Progenitor cell of endocrine pancreas (in vitro differentiated cells): ENCODE results near the gene STK32B. TPM values are rescaled to one million over a fixed set of nuclear protein-coding genes. Genes with fewer than 3 reads are reported as not detected.

ENCODE experiments used
- DNase-seq: peaks from one replicate; pipeline ENCODE4 v3.0.0; 2021; ENCODE audit warnings: low spot score; ENCODE audit not compliant: unreplicated experiment
- H3K27ac Mint-ChIP-seq: 2 replicates; pipeline ENCODE4 v1.8.0; 2021; ENCODE audit warnings: mild to moderate bottlenecking, moderate library complexity, mixed read lengths
- H3K27me3 Mint-ChIP-seq: 2 replicates; pipeline ENCODE4 v1.8.0; 2021; ENCODE audit warnings: mixed read lengths
- H3K36me3 Mint-ChIP-seq: 2 replicates; pipeline ENCODE4 v1.8.0; 2022; ENCODE audit warnings: mixed read lengths; ENCODE audit not compliant: insufficient read depth
- H3K4me1 Mint-ChIP-seq: 2 replicates; pipeline ENCODE4 v1.8.0; 2021; ENCODE audit warnings: low read depth, mixed read lengths
- H3K4me3 Mint-ChIP-seq: 2 replicates; pipeline ENCODE4 v1.8.0; 2021; ENCODE audit warnings: low read depth, mild to moderate bottlenecking, moderate library complexity, mixed read lengths
- H3K9me3 Mint-ChIP-seq: 2 replicates; pipeline ENCODE4 v1.8.0; 2021; ENCODE audit warnings: low read depth, mixed read lengths
- CTCF ChIP-seq: fragments of 200-600 bp; sonication (generic); IDR thresholded peaks from one replicate; pipeline ENCODE4 v1.5.0; 2021; ENCODE audit warnings: antibody characterized with exemption, mild to moderate bottlenecking; ENCODE audit not compliant: unreplicated experiment
- total RNA-seq: library from RNA; stranded (reverse); gene quantifications from 2 replicates; pipeline ENCODE4 v1.2.1, GENCODE V29; 2021

The STK32B gene
- total RNA-seq, 1 donor from 2014 or later: 0.36 TPM

- Mint-ChIP-seq H3K9me3 (peaks cover 15% of the 10 kb centered on the region), H3K4me1 (no peaks in the 10 kb centered on the region), H3K4me3 (no peak overlapping the region)
Observed at GRCh38 chr4:5416637-5417036, 365.4 kb downstream of the STK32B start.

GRCh38 chr4:5420266-5420665 is 369.0 kb downstream of the STK32B start:
- DNase-seq: no peak
- no peak for TF ChIP-seq CTCF
- Mint-ChIP-seq H3K27ac (no peak overlapping the region), H3K9me3 (peaks cover 15% of the 10 kb centered on the region), H3K27me3 (peaks cover 18% of the 10 kb centered on the region), H3K4me3 (no peak overlapping the region), H3K36me3 (peaks cover 1% of the 10 kb centered on the region), H3K4me1 (peaks cover 6% of the 10 kb centered on the region)

More at GRCh38 chr4:5416637-5417036, 365.4 kb downstream of the STK32B start:
- Mint-ChIP-seq H3K36me3 (peaks cover 1% of the 10 kb centered on the region), H3K27ac (no peak overlapping the region), H3K27me3 (peaks cover 18% of the 10 kb centered on the region)
- no peak for TF ChIP-seq CTCF
- DNase-seq: no peak

GRCh38 chr4:5421416-5421815 is 370.1 kb downstream of the STK32B start:
- peaks cover 1% of the 10 kb centered on the region for H3K36me3 Mint-ChIP-seq
- TF ChIP-seq CTCF: no peak
- H3K27me3 Mint-ChIP-seq: peaks cover 16% of the 10 kb centered on the region
- H3K4me1 Mint-ChIP-seq: peaks cover 6% of the 10 kb centered on the region
- DNase-seq: no peak
- H3K4me3 Mint-ChIP-seq: no peak overlapping the region
- peaks cover 12% of the 10 kb centered on the region for H3K9me3 Mint-ChIP-seq
- H3K27ac Mint-ChIP-seq: no peak overlapping the region

GRCh38 chr4:5422195-5422594 is 370.9 kb downstream of the STK32B start:
- DNase-seq: no peak
- peaks cover 6% of the 10 kb centered on the region for H3K4me1 Mint-ChIP-seq
- peak overlapping the region; percentile 69 for H3K27ac Mint-ChIP-seq
- H3K36me3 Mint-ChIP-seq: peaks cover 1% of the 10 kb centered on the region
- H3K4me3 Mint-ChIP-seq: no peak overlapping the region
- peaks cover 16% of the 10 kb centered on the region for H3K27me3 Mint-ChIP-seq
- no peak for TF ChIP-seq CTCF
- peaks cover 9% of the 10 kb centered on the region for H3K9me3 Mint-ChIP-seq

- H3K36me3 Mint-ChIP-seq: no peaks in the 10 kb centered on the region
- DNase-seq: no peak
- H3K27ac Mint-ChIP-seq: no peak overlapping the region
- H3K27me3 Mint-ChIP-seq: peaks cover 12% of the 10 kb centered on the region
- H3K4me1 Mint-ChIP-seq: peaks cover 6% of the 10 kb centered on the region
- TF ChIP-seq CTCF: no peak
- H3K9me3 Mint-ChIP-seq: peaks cover 1% of the 10 kb centered on the region
- H3K4me3 Mint-ChIP-seq: no peak overlapping the region
Observed at GRCh38 chr4:5423670-5424069, 372.4 kb downstream of the STK32B start.
